IMR-90 (cell line): ENCODE data around the gene PLEKHA8. TPM values are rescaled to one million over a fixed set of nuclear protein-coding genes. Genes with fewer than 3 reads are reported as not detected.

ENCODE experiments used
- ATAC-seq: fragments of 200-7000 bp; cut with Tn5 transposase; 2 replicates; pipeline ENCODE4 v1.9.1; 2020; ENCODE audit warnings: low read depth, mild to moderate bottlenecking, moderate library complexity
- BruUV-seq: library from RNA; stranded (reverse); fragments of 400-500 nt; replicated peaks from 2 replicates; lab custom pipeline; 2021; lab: Mats Ljungman, UMichigan
- CTCF ChIA-PET: fragments of 300-600 bp; formaldehyde crosslinking; extraction: SDS; loops from one replicate; lab custom pipeline; 2021; ENCODE audit warnings: antibody characterized with exemption; lab: Yijun Ruan, JAX
- POLR2A ChIA-PET: fragments of 300-600 bp; sonication (Branson Sonifier 250); formaldehyde crosslinking; loops from one replicate; lab custom pipeline; 2022; ENCODE audit warnings: antibody characterized with exemption; ENCODE audit not compliant: unreplicated experiment; lab: Charles Lee
- DNase-seq: peaks from one replicate; pipeline ENCODE4 v3.0.0; 2013
- H2AFZ ChIP-seq: replicated peaks from 2 replicates; pipeline ENCODE3; 2013; ENCODE audit warnings: low read length, mild to moderate bottlenecking; ENCODE audit not compliant: poor library complexity
- H2AK5ac ChIP-seq: 2 replicates; pipeline ENCODE4 v1.6.1; 2013; ENCODE audit warnings: low read depth, low read length, inconsistent platforms
- H2AK9ac ChIP-seq: replicated peaks from 2 replicates; pipeline ENCODE3; 2013; ENCODE audit warnings: mild to moderate bottlenecking, low read depth, low read length, moderate library complexity; ENCODE audit not compliant: poor library complexity
- H2BK120ac ChIP-seq: 2 replicates; pipeline ENCODE4 v1.6.1; 2013; ENCODE audit warnings: low read depth, low read length, inconsistent platforms
- H2BK15ac ChIP-seq: 3 replicates; pipeline ENCODE4 v1.6.1; 2013; ENCODE audit warnings: low read depth, low read length, inconsistent platforms
- H2BK20ac ChIP-seq: 2 replicates; pipeline ENCODE4 v1.6.1; 2013; ENCODE audit warnings: low read depth, mild to moderate bottlenecking, inconsistent platforms, low read length, moderate library complexity
- H2BK5ac ChIP-seq: 2 replicates; pipeline ENCODE4 v1.6.1; 2013; ENCODE audit warnings: mild to moderate bottlenecking, low read depth, low read length, inconsistent platforms; ENCODE audit not compliant: poor library complexity, severe bottlenecking
- H3K14ac ChIP-seq: replicated peaks from 2 replicates; pipeline ENCODE4 v1.6.1; 2013; ENCODE audit warnings: low read depth, low read length, inconsistent platforms
- H3K18ac ChIP-seq: 2 replicates; pipeline ENCODE4 v1.6.1; 2013; ENCODE audit warnings: low read depth, low read length, control low read depth
- H3K23ac ChIP-seq: 2 replicates; pipeline ENCODE4 v1.6.1; 2013; ENCODE audit warnings: low read depth, low read length, inconsistent platforms
- H3K27ac ChIP-seq: 2 replicates; pipeline ENCODE4 v1.5.1; 2013; ENCODE audit warnings: mild to moderate bottlenecking, control low read depth, low read length; ENCODE audit not compliant: insufficient read depth
- H3K27me3 ChIP-seq: 2 replicates; pipeline ENCODE4 v1.6.1; 2013; ENCODE audit warnings: low read length; ENCODE audit not compliant: control insufficient read depth, insufficient read depth
- H3K36me3 ChIP-seq: 2 replicates; pipeline ENCODE4 v1.6.1; 2013; ENCODE audit warnings: low read length, mixed read lengths; ENCODE audit not compliant: control insufficient read depth, insufficient read depth
- H3K4ac ChIP-seq: 2 replicates; pipeline ENCODE4 v1.6.1; 2013; ENCODE audit warnings: low read depth, low read length, inconsistent platforms
- H3K4me1 ChIP-seq: 2 replicates; pipeline ENCODE4 v1.6.1; 2013; ENCODE audit warnings: low read length, mixed read lengths; ENCODE audit not compliant: control insufficient read depth, insufficient read depth
- H3K4me2 ChIP-seq: 2 replicates; pipeline ENCODE4 v1.6.1; 2013; ENCODE audit warnings: low read depth, mild to moderate bottlenecking, control low read depth, low read length, moderate library complexity
- H3K4me3 ChIP-seq: 2 replicates; pipeline ENCODE4 v1.5.1; 2013; ENCODE audit warnings: low read depth, mild to moderate bottlenecking, control low read depth, low read length, moderate library complexity; ENCODE audit not compliant: insufficient read depth
- H3K56ac ChIP-seq: 2 replicates; pipeline ENCODE4 v1.6.1; 2013; ENCODE audit warnings: low read length, inconsistent platforms; ENCODE audit not compliant: insufficient read depth; ENCODE audit errors: extremely low read depth
- H3K79me1 ChIP-seq, 2 experiments: 2 replicates each; pipeline ENCODE4 v1.6.1; 2013; ENCODE audit warnings: low read length in 2 of 2, inconsistent platforms in 1 of 2, low read depth in 1 of 2
- H3K9ac ChIP-seq: 2 replicates; pipeline ENCODE4 v1.6.1; 2013; ENCODE audit warnings: low read depth, low read length, control low read depth
- H3K9me1 ChIP-seq: 2 replicates; pipeline ENCODE4 v1.6.1; 2013; ENCODE audit warnings: low read length, inconsistent platforms; ENCODE audit not compliant: insufficient read depth
- H3K9me3 ChIP-seq: 2 replicates; pipeline ENCODE4 v1.6.1; 2013; ENCODE audit warnings: low read length; ENCODE audit not compliant: control insufficient read depth, insufficient read depth
- H4K20me1 ChIP-seq: 2 replicates; pipeline ENCODE4 v1.6.1; 2013; ENCODE audit warnings: low read length, inconsistent platforms; ENCODE audit not compliant: insufficient read depth
- H4K5ac ChIP-seq: 2 replicates; pipeline ENCODE4 v1.6.1; 2013; ENCODE audit warnings: mild to moderate bottlenecking, low read depth, low read length, control low read depth
- H4K8ac ChIP-seq, 2 experiments: 2 replicates each; pipeline ENCODE4 v1.6.1; 2013; ENCODE audit warnings: low read depth in 2 of 2, low read length in 2 of 2, control low read depth in 1 of 2, inconsistent platforms in 1 of 2
- H4K91ac ChIP-seq: 2 replicates; pipeline ENCODE4 v1.6.1; 2013; ENCODE audit warnings: low read depth, low read length, inconsistent platforms; ENCODE audit not compliant: insufficient read depth
- BHLHE40 ChIP-seq: fragments of 150-350 bp; IDR thresholded peaks from 2 replicates; pipeline ENCODE4 v1.6.1; 2016; ENCODE audit warnings: mild to moderate bottlenecking, low read depth, low read length
- CEBPB ChIP-seq: IDR thresholded peaks from 2 replicates; pipeline ENCODE4 v1.6.1; 2012; ENCODE audit warnings: low read depth, low read length, improper control_type of control experiment
- CHD1 ChIP-seq: IDR thresholded peaks from 2 replicates; pipeline ENCODE4 v1.6.1; 2012; ENCODE audit warnings: low read depth, low read length, improper control_type of control experiment
- FOS ChIP-seq: fragments of 150-350 bp; IDR thresholded peaks from 2 replicates; pipeline ENCODE4 v1.6.1; 2016; ENCODE audit warnings: low read depth, low read length
- MAFK ChIP-seq: IDR thresholded peaks from 2 replicates; pipeline ENCODE4 v1.6.1; 2012; ENCODE audit warnings: low read depth, low read length, improper control_type of control experiment
- MAZ ChIP-seq: IDR thresholded peaks from 2 replicates; pipeline ENCODE4 v1.6.1; 2012; ENCODE audit warnings: low read depth, mild to moderate bottlenecking, low read length, improper control_type of control experiment, moderate library complexity, borderline replicate concordance
- MXI1 ChIP-seq: IDR thresholded peaks from 2 replicates; pipeline ENCODE4 v1.6.1; 2012; ENCODE audit warnings: low read depth, mild to moderate bottlenecking, low read length, moderate library complexity, borderline replicate concordance
- NFE2L2 ChIP-seq: fragments of 150-350 bp; IDR thresholded peaks from 2 replicates; pipeline ENCODE4 v1.6.1; 2016; ENCODE audit warnings: low read depth, mild to moderate bottlenecking, low read length
- POLR2A ChIP-seq: IDR thresholded peaks from 2 replicates; pipeline ENCODE4 v1.6.1; 2012; ENCODE audit warnings: mild to moderate bottlenecking, low read depth, low read length
- RAD21 ChIP-seq: IDR thresholded peaks from 2 replicates; pipeline ENCODE4 v1.6.1; 2012; ENCODE audit warnings: low read length, improper control_type of control experiment
- RCOR1 ChIP-seq: IDR thresholded peaks from 2 replicates; pipeline ENCODE4 v1.6.1; 2012; ENCODE audit warnings: mild to moderate bottlenecking, low read length, improper control_type of control experiment; ENCODE audit not compliant: insufficient replicate concordance
- RFX5 ChIP-seq: IDR thresholded peaks from 2 replicates; pipeline ENCODE4 v1.8.0; 2012; ENCODE audit warnings: low read depth, mild to moderate bottlenecking, low read length, moderate library complexity
- SMC3 ChIP-seq: fragments of 150-350 bp; IDR thresholded peaks from 2 replicates; pipeline ENCODE4 v1.6.1; 2016; ENCODE audit warnings: low read depth, mild to moderate bottlenecking, antibody characterized with exemption, low read length, moderate library complexity
- WGBS, 2 experiments: methylation state at CpG; one replicate each; pipeline versions ENCODE4 v1.1.5 to v1.1.7; 2013; ENCODE audit warnings: missing lambda C conversion rate in 2 of 2; ENCODE audit not compliant: insufficient read length in 1 of 2; ENCODE audit errors: extremely low coverage in 2 of 2; 5-methylcytosine and 5-hydroxymethylcytosine counted together
- dilution Hi-C: fragments of 300-500 bp; cut with HindIII; formaldehyde crosslinking; loops from one replicate; pipeline ENCODE4 v1.14.3; 2018; ENCODE audit warnings: low sequenced_read_pairs; ENCODE audit not compliant: unreplicated experiment
- in situ Hi-C: fragments of 300-500 bp; cut with MboI; formaldehyde crosslinking; loops from 3 replicates; pipeline ENCODE4 v1.14.3; 2019; ENCODE audit warnings: low sequenced_read_pairs, inconsistent platforms, mixed read lengths
- intact Hi-C: fragments of 100-400 bp; cut with micrococcal nuclease; formaldehyde crosslinking; loops from 2 replicates; pipeline ENCODE4 v1.10.0; 2022
- polyA plus RNA-seq, 3 experiments: library from polyadenylated mRNA; depleted of rRNA; stranded (reverse); fragments of >200 nt; gene quantifications; 2 replicates each; pipeline ENCODE4 v1.2.3, GENCODE V29; 2012; ENCODE audit warnings: low replicate concordance in 1 of 3
- total RNA-seq: library from RNA; depleted of rRNA; stranded (reverse); fragments of >200 nt; gene quantifications from 2 replicates; pipeline ENCODE4 v1.2.3, GENCODE V29; 2012
- TF ChIP-seq, protein P1 (sequence below): fragments of 150-350 bp; IDR thresholded peaks from 2 replicates; pipeline ENCODE4 v1.6.1; 2016; ENCODE audit warnings: low read depth, mild to moderate bottlenecking, low read length, moderate library complexity, borderline replicate concordance
- TF ChIP-seq, protein P2 (sequence below): conservative IDR thresholded peaks from 2 replicates; pipeline ENCODE4 v1.5.1; 2012; ENCODE audit warnings: mild to moderate bottlenecking, low read depth, low read length, improper control_type of control experiment
- TF ChIP-seq, protein P3 (sequence below): fragments of 150-350 bp; IDR thresholded peaks from 2 replicates; pipeline ENCODE4 v1.6.1; 2017; ENCODE audit warnings: mild to moderate bottlenecking, antibody characterized with exemption, low read length, low read depth

The PLEKHA8 gene
- total and polyA plus RNA-seq, 2 of the 4 experiments (the other 2 are of a cell fraction) = 3.6 to 9.7 TPM

DNA sequence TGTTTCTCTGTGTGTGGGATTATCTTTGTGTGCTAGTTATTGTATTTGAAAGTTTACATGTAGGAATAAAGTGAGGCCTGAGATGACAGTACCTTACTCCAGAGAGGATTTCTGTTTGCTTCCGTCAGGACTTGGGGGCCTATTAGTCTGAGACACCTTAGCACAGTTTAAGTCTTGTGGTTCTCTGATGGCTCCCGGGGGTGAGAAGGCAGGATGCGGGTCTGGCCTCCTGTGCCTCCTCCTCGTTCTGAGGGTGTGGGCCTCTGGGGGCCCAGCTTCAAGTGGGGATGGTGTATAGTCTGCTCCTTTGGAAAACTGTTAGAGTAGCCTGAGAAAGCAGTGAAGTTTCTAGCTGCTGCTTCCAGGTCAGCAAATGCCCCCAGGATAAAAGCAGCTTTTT is 119.0 kb downstream of the PLEKHA8 start:
- H3K4me2 ChIP-seq = no peak overlapping the region
- peaks cover 5% of the 10 kb centered on the region for H3K4me1 ChIP-seq
- no peak overlapping the region for H2BK15ac ChIP-seq
- CTCF ChIA-PET = interaction anchor here (0.6 to 0.9 kb wide), 2 partner anchors 15 to 783 kb away, joined by 3 to 5 read pairs; no protein-coding TSS in a partner anchor
- H2BK5ac ChIP-seq = no peak overlapping the region
- H2BK120ac ChIP-seq = no peak overlapping the region
- H3K79me1 ChIP-seq = peaks cover 3 to 9% of the 10 kb centered on the region in 2 experiments; a peak in 2 of 4 replicates
- no TSS peak for BruUV-seq
- H3K4me3 ChIP-seq = no peak overlapping the region
- H2AFZ ChIP-seq = no peak overlapping the region
- H3K9ac ChIP-seq = no peak overlapping the region
- no peak overlapping the region for H4K91ac ChIP-seq
- no peaks in the 10 kb centered on the region for H4K20me1 ChIP-seq
- H3K23ac ChIP-seq = no peak overlapping the region
- no peak overlapping the region for H2BK20ac ChIP-seq
- no peak overlapping the region for H3K4ac ChIP-seq
- in situ Hi-C loops (no loop called here), dilution Hi-C loops (no loop called here), intact Hi-C loops (no loop called here)
- no peaks in the 10 kb centered on the region for H3K27me3 ChIP-seq
- no peak overlapping the region for H2AK9ac ChIP-seq
- H3K36me3 ChIP-seq = no peaks in the 10 kb centered on the region; the same call in none of the 2 replicates
- TF ChIP-seq NFE2L2 (no peak), RCOR1 (no peak), MAFK (no peak), RAD21 (no peak), MXI1 (no peak), POLR2A (no peak), CHD1 (no peak), BHLHE40 (no peak), SMC3 (no peak), MAZ (no peak), FOS (no peak), RFX5 (no peak), CEBPB (no peak)
- TF ChIP-seq, protein P1, sequence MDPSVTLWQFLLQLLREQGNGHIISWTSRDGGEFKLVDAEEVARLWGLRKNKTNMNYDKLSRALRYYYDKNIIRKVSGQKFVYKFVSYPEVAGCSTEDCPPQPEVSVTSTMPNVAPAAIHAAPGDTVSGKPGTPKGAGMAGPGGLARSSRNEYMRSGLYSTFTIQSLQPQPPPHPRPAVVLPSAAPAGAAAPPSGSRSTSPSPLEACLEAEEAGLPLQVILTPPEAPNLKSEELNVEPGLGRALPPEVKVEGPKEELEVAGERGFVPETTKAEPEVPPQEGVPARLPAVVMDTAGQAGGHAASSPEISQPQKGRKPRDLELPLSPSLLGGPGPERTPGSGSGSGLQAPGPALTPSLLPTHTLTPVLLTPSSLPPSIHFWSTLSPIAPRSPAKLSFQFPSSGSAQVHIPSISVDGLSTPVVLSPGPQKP = no peak
- TF ChIP-seq, protein P2, sequence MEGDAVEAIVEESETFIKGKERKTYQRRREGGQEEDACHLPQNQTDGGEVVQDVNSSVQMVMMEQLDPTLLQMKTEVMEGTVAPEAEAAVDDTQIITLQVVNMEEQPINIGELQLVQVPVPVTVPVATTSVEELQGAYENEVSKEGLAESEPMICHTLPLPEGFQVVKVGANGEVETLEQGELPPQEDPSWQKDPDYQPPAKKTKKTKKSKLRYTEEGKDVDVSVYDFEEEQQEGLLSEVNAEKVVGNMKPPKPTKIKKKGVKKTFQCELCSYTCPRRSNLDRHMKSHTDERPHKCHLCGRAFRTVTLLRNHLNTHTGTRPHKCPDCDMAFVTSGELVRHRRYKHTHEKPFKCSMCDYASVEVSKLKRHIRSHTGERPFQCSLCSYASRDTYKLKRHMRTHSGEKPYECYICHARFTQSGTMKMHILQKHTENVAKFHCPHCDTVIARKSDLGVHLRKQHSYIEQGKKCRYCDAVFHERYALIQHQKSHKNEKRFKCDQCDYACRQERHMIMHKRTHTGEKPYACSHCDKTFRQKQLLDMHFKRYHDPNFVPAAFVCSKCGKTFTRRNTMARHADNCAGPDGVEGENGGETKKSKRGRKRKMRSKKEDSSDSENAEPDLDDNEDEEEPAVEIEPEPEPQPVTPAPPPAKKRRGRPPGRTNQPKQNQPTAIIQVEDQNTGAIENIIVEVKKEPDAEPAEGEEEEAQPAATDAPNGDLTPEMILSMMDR = no peak
- TF ChIP-seq, protein P3, sequence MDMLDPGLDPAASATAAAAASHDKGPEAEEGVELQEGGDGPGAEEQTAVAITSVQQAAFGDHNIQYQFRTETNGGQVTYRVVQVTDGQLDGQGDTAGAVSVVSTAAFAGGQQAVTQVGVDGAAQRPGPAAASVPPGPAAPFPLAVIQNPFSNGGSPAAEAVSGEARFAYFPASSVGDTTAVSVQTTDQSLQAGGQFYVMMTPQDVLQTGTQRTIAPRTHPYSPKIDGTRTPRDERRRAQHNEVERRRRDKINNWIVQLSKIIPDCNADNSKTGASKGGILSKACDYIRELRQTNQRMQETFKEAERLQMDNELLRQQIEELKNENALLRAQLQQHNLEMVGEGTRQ = no peak
- 60% methylated on average over 3 of the region's 4 CpGs; no CpG with 5 or more reads in 1 of the 2 experiments for WGBS, 2 experiments
- H3K9me3 ChIP-seq = no peaks in the 10 kb centered on the region
- no peak overlapping the region for H3K14ac ChIP-seq
- H3K9me1 ChIP-seq = peaks cover 2% of the 10 kb centered on the region; the same call in 1 of the 2 replicates
- no peak overlapping the region for H3K56ac ChIP-seq
- ATAC-seq (no peak), DNase-seq (no peak)
- H3K27ac ChIP-seq = no peak overlapping the region
- H2AK5ac ChIP-seq = no peak overlapping the region
- H4K5ac ChIP-seq = no peak overlapping the region
- no peak overlapping the region for H4K8ac ChIP-seq
- POLR2A ChIA-PET = interaction anchor here (0.6 kb wide), 1 partner anchor 85 kb away, joined by 5 read pairs; no protein-coding TSS in a partner anchor
- H3K18ac ChIP-seq = no peak overlapping the region
